Measurements from ENCODE around the gene OLFM1.

- no peak for TF ChIP-seq REST (IDR thresholded peaks at IDR 0.05; ENCODE audit: insufficient read depth in 1 of 2, low read depth in 2 of 2, low read length in 1 of 2)
- TF ChIP-seq CTCF (IDR thresholded peaks at IDR 0.05) = no peak
Measured at GRCh38 chr9:135164036-135164435, 76.6 kb downstream of the OLFM1 start.

All from Panc1 (cell line).